IMR-90 (cell line): ENCODE results near the gene RNF180. TPM values are rescaled to one million over a fixed set of nuclear protein-coding genes. Genes with fewer than 3 reads are reported as not detected.

Experiments
- ATAC-seq: fragments of 200-7000 bp; cut with Tn5 transposase; 2 replicates; pipeline ENCODE4 v1.9.1; 2020; ENCODE audit warnings: low read depth, mild to moderate bottlenecking, moderate library complexity
- BruUV-seq: library from RNA; stranded (reverse); fragments of 400-500 nt; replicated peaks from 2 replicates; lab custom pipeline; 2021; lab: Mats Ljungman, UMichigan
- CTCF ChIA-PET: fragments of 300-600 bp; formaldehyde crosslinking; extraction: SDS; loops from one replicate; lab custom pipeline; 2021; ENCODE audit warnings: antibody characterized with exemption; lab: Yijun Ruan, JAX
- POLR2A ChIA-PET: fragments of 300-600 bp; sonication (Branson Sonifier 250); formaldehyde crosslinking; loops from one replicate; lab custom pipeline; 2022; ENCODE audit warnings: antibody characterized with exemption; ENCODE audit not compliant: unreplicated experiment; lab: Charles Lee
- DNase-seq: peaks from one replicate; pipeline ENCODE4 v3.0.0; 2013
- H2AFZ ChIP-seq: replicated peaks from 2 replicates; pipeline ENCODE3; 2013; ENCODE audit warnings: low read length, mild to moderate bottlenecking; ENCODE audit not compliant: poor library complexity
- H2AK5ac ChIP-seq: 2 replicates; pipeline ENCODE4 v1.6.1; 2013; ENCODE audit warnings: low read depth, low read length, inconsistent platforms
- H2AK9ac ChIP-seq: replicated peaks from 2 replicates; pipeline ENCODE3; 2013; ENCODE audit warnings: mild to moderate bottlenecking, low read depth, low read length, moderate library complexity; ENCODE audit not compliant: poor library complexity
- H2BK120ac ChIP-seq: 2 replicates; pipeline ENCODE4 v1.6.1; 2013; ENCODE audit warnings: low read depth, low read length, inconsistent platforms
- H2BK15ac ChIP-seq: 3 replicates; pipeline ENCODE4 v1.6.1; 2013; ENCODE audit warnings: low read depth, low read length, inconsistent platforms
- H2BK20ac ChIP-seq: 2 replicates; pipeline ENCODE4 v1.6.1; 2013; ENCODE audit warnings: low read depth, mild to moderate bottlenecking, inconsistent platforms, low read length, moderate library complexity
- H2BK5ac ChIP-seq: 2 replicates; pipeline ENCODE4 v1.6.1; 2013; ENCODE audit warnings: mild to moderate bottlenecking, low read depth, low read length, inconsistent platforms; ENCODE audit not compliant: poor library complexity, severe bottlenecking
- H3K14ac ChIP-seq: replicated peaks from 2 replicates; pipeline ENCODE4 v1.6.1; 2013; ENCODE audit warnings: low read depth, low read length, inconsistent platforms
- H3K18ac ChIP-seq: 2 replicates; pipeline ENCODE4 v1.6.1; 2013; ENCODE audit warnings: low read depth, low read length, control low read depth
- H3K23ac ChIP-seq: 2 replicates; pipeline ENCODE4 v1.6.1; 2013; ENCODE audit warnings: low read depth, low read length, inconsistent platforms
- H3K27ac ChIP-seq: 2 replicates; pipeline ENCODE4 v1.5.1; 2013; ENCODE audit warnings: mild to moderate bottlenecking, control low read depth, low read length; ENCODE audit not compliant: insufficient read depth
- H3K27me3 ChIP-seq: 2 replicates; pipeline ENCODE4 v1.6.1; 2013; ENCODE audit warnings: low read length; ENCODE audit not compliant: control insufficient read depth, insufficient read depth
- H3K36me3 ChIP-seq: 2 replicates; pipeline ENCODE4 v1.6.1; 2013; ENCODE audit warnings: low read length, mixed read lengths; ENCODE audit not compliant: control insufficient read depth, insufficient read depth
- H3K4ac ChIP-seq: 2 replicates; pipeline ENCODE4 v1.6.1; 2013; ENCODE audit warnings: low read depth, low read length, inconsistent platforms
- H3K4me1 ChIP-seq: 2 replicates; pipeline ENCODE4 v1.6.1; 2013; ENCODE audit warnings: low read length, mixed read lengths; ENCODE audit not compliant: control insufficient read depth, insufficient read depth
- H3K4me2 ChIP-seq: 2 replicates; pipeline ENCODE4 v1.6.1; 2013; ENCODE audit warnings: low read depth, mild to moderate bottlenecking, control low read depth, low read length, moderate library complexity
- H3K4me3 ChIP-seq: 2 replicates; pipeline ENCODE4 v1.5.1; 2013; ENCODE audit warnings: low read depth, mild to moderate bottlenecking, control low read depth, low read length, moderate library complexity; ENCODE audit not compliant: insufficient read depth
- H3K56ac ChIP-seq: 2 replicates; pipeline ENCODE4 v1.6.1; 2013; ENCODE audit warnings: low read length, inconsistent platforms; ENCODE audit not compliant: insufficient read depth; ENCODE audit errors: extremely low read depth
- H3K79me1 ChIP-seq, 2 experiments: 2 replicates each; pipeline ENCODE4 v1.6.1; 2013; ENCODE audit warnings: low read length in 2 of 2, inconsistent platforms in 1 of 2, low read depth in 1 of 2
- H3K9ac ChIP-seq: 2 replicates; pipeline ENCODE4 v1.6.1; 2013; ENCODE audit warnings: low read depth, low read length, control low read depth
- H3K9me1 ChIP-seq: 2 replicates; pipeline ENCODE4 v1.6.1; 2013; ENCODE audit warnings: low read length, inconsistent platforms; ENCODE audit not compliant: insufficient read depth
- H3K9me3 ChIP-seq: 2 replicates; pipeline ENCODE4 v1.6.1; 2013; ENCODE audit warnings: low read length; ENCODE audit not compliant: control insufficient read depth, insufficient read depth
- H4K20me1 ChIP-seq: 2 replicates; pipeline ENCODE4 v1.6.1; 2013; ENCODE audit warnings: low read length, inconsistent platforms; ENCODE audit not compliant: insufficient read depth
- H4K5ac ChIP-seq: 2 replicates; pipeline ENCODE4 v1.6.1; 2013; ENCODE audit warnings: mild to moderate bottlenecking, low read depth, low read length, control low read depth
- H4K8ac ChIP-seq, 2 experiments: 2 replicates each; pipeline ENCODE4 v1.6.1; 2013; ENCODE audit warnings: low read depth in 2 of 2, low read length in 2 of 2, control low read depth in 1 of 2, inconsistent platforms in 1 of 2
- H4K91ac ChIP-seq: 2 replicates; pipeline ENCODE4 v1.6.1; 2013; ENCODE audit warnings: low read depth, low read length, inconsistent platforms; ENCODE audit not compliant: insufficient read depth
- BHLHE40 ChIP-seq: fragments of 150-350 bp; IDR thresholded peaks from 2 replicates; pipeline ENCODE4 v1.6.1; 2016; ENCODE audit warnings: mild to moderate bottlenecking, low read depth, low read length
- CEBPB ChIP-seq: IDR thresholded peaks from 2 replicates; pipeline ENCODE4 v1.6.1; 2012; ENCODE audit warnings: low read depth, low read length, improper control_type of control experiment
- CHD1 ChIP-seq: IDR thresholded peaks from 2 replicates; pipeline ENCODE4 v1.6.1; 2012; ENCODE audit warnings: low read depth, low read length, improper control_type of control experiment
- FOS ChIP-seq: fragments of 150-350 bp; IDR thresholded peaks from 2 replicates; pipeline ENCODE4 v1.6.1; 2016; ENCODE audit warnings: low read depth, low read length
- MAFK ChIP-seq: IDR thresholded peaks from 2 replicates; pipeline ENCODE4 v1.6.1; 2012; ENCODE audit warnings: low read depth, low read length, improper control_type of control experiment
- MAZ ChIP-seq: IDR thresholded peaks from 2 replicates; pipeline ENCODE4 v1.6.1; 2012; ENCODE audit warnings: low read depth, mild to moderate bottlenecking, low read length, improper control_type of control experiment, moderate library complexity, borderline replicate concordance
- MXI1 ChIP-seq: IDR thresholded peaks from 2 replicates; pipeline ENCODE4 v1.6.1; 2012; ENCODE audit warnings: low read depth, mild to moderate bottlenecking, low read length, moderate library complexity, borderline replicate concordance
- NFE2L2 ChIP-seq: fragments of 150-350 bp; IDR thresholded peaks from 2 replicates; pipeline ENCODE4 v1.6.1; 2016; ENCODE audit warnings: low read depth, mild to moderate bottlenecking, low read length
- POLR2A ChIP-seq: IDR thresholded peaks from 2 replicates; pipeline ENCODE4 v1.6.1; 2012; ENCODE audit warnings: mild to moderate bottlenecking, low read depth, low read length
- RAD21 ChIP-seq: IDR thresholded peaks from 2 replicates; pipeline ENCODE4 v1.6.1; 2012; ENCODE audit warnings: low read length, improper control_type of control experiment
- RCOR1 ChIP-seq: IDR thresholded peaks from 2 replicates; pipeline ENCODE4 v1.6.1; 2012; ENCODE audit warnings: mild to moderate bottlenecking, low read length, improper control_type of control experiment; ENCODE audit not compliant: insufficient replicate concordance
- RFX5 ChIP-seq: IDR thresholded peaks from 2 replicates; pipeline ENCODE4 v1.8.0; 2012; ENCODE audit warnings: low read depth, mild to moderate bottlenecking, low read length, moderate library complexity
- SMC3 ChIP-seq: fragments of 150-350 bp; IDR thresholded peaks from 2 replicates; pipeline ENCODE4 v1.6.1; 2016; ENCODE audit warnings: low read depth, mild to moderate bottlenecking, antibody characterized with exemption, low read length, moderate library complexity
- WGBS, 2 experiments: methylation state at CpG; one replicate each; pipeline versions ENCODE4 v1.1.5 to v1.1.7; 2013; ENCODE audit warnings: missing lambda C conversion rate in 2 of 2; ENCODE audit not compliant: insufficient read length in 1 of 2; ENCODE audit errors: extremely low coverage in 2 of 2; 5-methylcytosine and 5-hydroxymethylcytosine counted together
- dilution Hi-C: fragments of 300-500 bp; cut with HindIII; formaldehyde crosslinking; loops from one replicate; pipeline ENCODE4 v1.14.3; 2018; ENCODE audit warnings: low sequenced_read_pairs; ENCODE audit not compliant: unreplicated experiment
- in situ Hi-C: fragments of 300-500 bp; cut with MboI; formaldehyde crosslinking; loops from 3 replicates; pipeline ENCODE4 v1.14.3; 2019; ENCODE audit warnings: low sequenced_read_pairs, inconsistent platforms, mixed read lengths
- intact Hi-C: fragments of 100-400 bp; cut with micrococcal nuclease; formaldehyde crosslinking; loops from 2 replicates; pipeline ENCODE4 v1.10.0; 2022
- polyA plus RNA-seq, 3 experiments: library from polyadenylated mRNA; depleted of rRNA; stranded (reverse); fragments of >200 nt; gene quantifications; 2 replicates each; pipeline ENCODE4 v1.2.3, GENCODE V29; 2012; ENCODE audit warnings: low replicate concordance in 1 of 3
- total RNA-seq: library from RNA; depleted of rRNA; stranded (reverse); fragments of >200 nt; gene quantifications from 2 replicates; pipeline ENCODE4 v1.2.3, GENCODE V29; 2012
- TF ChIP-seq, protein P1 (sequence below): conservative IDR thresholded peaks from 2 replicates; pipeline ENCODE4 v1.5.1; 2012; ENCODE audit warnings: mild to moderate bottlenecking, low read depth, low read length, improper control_type of control experiment
- TF ChIP-seq, protein P2 (sequence below): fragments of 150-350 bp; IDR thresholded peaks from 2 replicates; pipeline ENCODE4 v1.6.1; 2017; ENCODE audit warnings: mild to moderate bottlenecking, antibody characterized with exemption, low read length, low read depth
- TF ChIP-seq, protein P3 (sequence below): fragments of 150-350 bp; IDR thresholded peaks from 2 replicates; pipeline ENCODE4 v1.6.1; 2016; ENCODE audit warnings: low read depth, mild to moderate bottlenecking, low read length, moderate library complexity, borderline replicate concordance

RNF180 gene
- total and polyA plus RNA-seq, 2 of the 4 experiments (the other 2 are of a cell fraction) = 0.02 to 0.36 TPM

DNA sequence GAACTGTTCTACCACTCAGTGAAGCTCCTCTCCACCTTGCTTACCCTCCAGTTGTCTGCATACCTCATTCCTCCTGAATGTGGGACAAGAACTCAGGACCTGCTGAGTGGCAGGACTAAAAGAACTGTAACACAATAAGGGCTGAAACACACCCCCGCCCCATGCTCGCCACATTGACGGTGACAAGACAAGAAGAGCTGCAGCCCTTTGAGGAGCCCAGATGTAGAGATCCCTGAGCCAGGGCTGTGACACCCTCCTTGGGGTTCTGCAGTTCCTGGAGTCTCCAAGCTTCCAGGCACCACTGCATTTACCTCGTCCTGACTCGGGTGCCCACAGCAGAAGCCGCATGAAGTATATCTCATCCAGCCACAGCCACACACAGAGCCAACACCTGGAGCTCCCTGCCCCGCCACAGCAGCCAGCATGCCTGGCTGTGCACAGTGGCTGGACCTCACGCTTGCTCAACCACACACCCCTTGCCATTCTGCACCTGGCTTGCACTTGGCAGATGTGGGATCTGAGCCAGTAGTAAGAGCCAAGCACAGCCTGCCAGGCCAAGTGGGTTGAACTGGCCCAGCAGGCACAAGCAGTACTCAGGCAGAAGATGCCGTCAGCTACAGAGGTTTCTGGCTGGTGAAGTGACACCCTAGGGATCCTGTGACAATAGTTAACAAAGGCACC is 166.1 kb downstream of the RNF180 start:
- Histone ChIP-seq H3K27me3 (no peaks in the 10 kb centered on the region), H2BK120ac (no peak overlapping the region), H2AFZ (no peak overlapping the region), H4K20me1 (no peaks in the 10 kb centered on the region), H3K4me2 (no peak overlapping the region), H2BK15ac (no peak overlapping the region), H3K9me3 (peaks cover 1% of the 10 kb centered on the region; the same call in 1 of the 2 replicates), H3K23ac (no peak overlapping the region), H3K14ac (no peak overlapping the region), H3K9ac (no peak overlapping the region), H2BK20ac (no peak overlapping the region), H3K4ac (no peak overlapping the region), H2BK5ac (no peak overlapping the region), H3K4me1 (no peaks in the 10 kb centered on the region), H3K27ac (no peak overlapping the region), H4K91ac (no peak overlapping the region), H2AK9ac (no peak overlapping the region), H3K18ac (no peak overlapping the region), H4K5ac (no peak overlapping the region), H3K56ac (no peak overlapping the region), H4K8ac (no peak overlapping the region), H2AK5ac (no peak overlapping the region), H3K4me3 (no peak overlapping the region), H3K9me1 (no peaks in the 10 kb centered on the region), H3K79me1 (no peaks in the 10 kb centered on the region), H3K36me3 (no peaks in the 10 kb centered on the region)
- CTCF ChIA-PET = no interaction called here
- DNase-seq = no peak
- ATAC-seq = no peak
- in situ Hi-C loops = no loop called here
- POLR2A ChIA-PET = no interaction called here
- intact Hi-C loops = no loop called here
- WGBS, 2 experiments = 100% methylated on average over 4 of the region's 9 CpGs; no CpG with 5 or more reads in 1 of the 2 experiments
- dilution Hi-C loops = no loop called here
- no TSS peak for BruUV-seq
- TF ChIP-seq CHD1 (no peak), FOS (no peak), RAD21 (no peak), MXI1 (no peak), BHLHE40 (no peak), RCOR1 (no peak), POLR2A (no peak), MAZ (no peak), MAFK (no peak), RFX5 (no peak), SMC3 (no peak), NFE2L2 (no peak), CEBPB (no peak)
- TF ChIP-seq, protein P1, sequence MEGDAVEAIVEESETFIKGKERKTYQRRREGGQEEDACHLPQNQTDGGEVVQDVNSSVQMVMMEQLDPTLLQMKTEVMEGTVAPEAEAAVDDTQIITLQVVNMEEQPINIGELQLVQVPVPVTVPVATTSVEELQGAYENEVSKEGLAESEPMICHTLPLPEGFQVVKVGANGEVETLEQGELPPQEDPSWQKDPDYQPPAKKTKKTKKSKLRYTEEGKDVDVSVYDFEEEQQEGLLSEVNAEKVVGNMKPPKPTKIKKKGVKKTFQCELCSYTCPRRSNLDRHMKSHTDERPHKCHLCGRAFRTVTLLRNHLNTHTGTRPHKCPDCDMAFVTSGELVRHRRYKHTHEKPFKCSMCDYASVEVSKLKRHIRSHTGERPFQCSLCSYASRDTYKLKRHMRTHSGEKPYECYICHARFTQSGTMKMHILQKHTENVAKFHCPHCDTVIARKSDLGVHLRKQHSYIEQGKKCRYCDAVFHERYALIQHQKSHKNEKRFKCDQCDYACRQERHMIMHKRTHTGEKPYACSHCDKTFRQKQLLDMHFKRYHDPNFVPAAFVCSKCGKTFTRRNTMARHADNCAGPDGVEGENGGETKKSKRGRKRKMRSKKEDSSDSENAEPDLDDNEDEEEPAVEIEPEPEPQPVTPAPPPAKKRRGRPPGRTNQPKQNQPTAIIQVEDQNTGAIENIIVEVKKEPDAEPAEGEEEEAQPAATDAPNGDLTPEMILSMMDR = no peak
- TF ChIP-seq, protein P2, sequence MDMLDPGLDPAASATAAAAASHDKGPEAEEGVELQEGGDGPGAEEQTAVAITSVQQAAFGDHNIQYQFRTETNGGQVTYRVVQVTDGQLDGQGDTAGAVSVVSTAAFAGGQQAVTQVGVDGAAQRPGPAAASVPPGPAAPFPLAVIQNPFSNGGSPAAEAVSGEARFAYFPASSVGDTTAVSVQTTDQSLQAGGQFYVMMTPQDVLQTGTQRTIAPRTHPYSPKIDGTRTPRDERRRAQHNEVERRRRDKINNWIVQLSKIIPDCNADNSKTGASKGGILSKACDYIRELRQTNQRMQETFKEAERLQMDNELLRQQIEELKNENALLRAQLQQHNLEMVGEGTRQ = no peak
- TF ChIP-seq, protein P3, sequence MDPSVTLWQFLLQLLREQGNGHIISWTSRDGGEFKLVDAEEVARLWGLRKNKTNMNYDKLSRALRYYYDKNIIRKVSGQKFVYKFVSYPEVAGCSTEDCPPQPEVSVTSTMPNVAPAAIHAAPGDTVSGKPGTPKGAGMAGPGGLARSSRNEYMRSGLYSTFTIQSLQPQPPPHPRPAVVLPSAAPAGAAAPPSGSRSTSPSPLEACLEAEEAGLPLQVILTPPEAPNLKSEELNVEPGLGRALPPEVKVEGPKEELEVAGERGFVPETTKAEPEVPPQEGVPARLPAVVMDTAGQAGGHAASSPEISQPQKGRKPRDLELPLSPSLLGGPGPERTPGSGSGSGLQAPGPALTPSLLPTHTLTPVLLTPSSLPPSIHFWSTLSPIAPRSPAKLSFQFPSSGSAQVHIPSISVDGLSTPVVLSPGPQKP = no peak
